LHCN-M2 (cell line): ENCODE data around the gene PIAS3. TPM values are rescaled to one million over a fixed set of nuclear protein-coding genes. Genes with fewer than 3 reads are reported as not detected.
"Not testable (repeated sequence)": the region's sequence is repeated elsewhere in the genome, so short reads cannot be mapped to it uniquely, and the experiment has no call there.

ENCODE experiments used
- DNase-seq: peaks from one replicate; pipeline ENCODE4 v3.0.0-alpha.2; 2012; ENCODE audit warnings: low read depth
- total RNA-seq: library from RNA; depleted of rRNA; stranded (reverse); fragments of >200 nt; gene quantifications from 2 replicates; pipeline ENCODE4 v1.2.3, GENCODE V29; 2014

Gene PIAS3
- total RNA-seq, 1 experiment from 2014 or later: 49.4 TPM

DNA sequence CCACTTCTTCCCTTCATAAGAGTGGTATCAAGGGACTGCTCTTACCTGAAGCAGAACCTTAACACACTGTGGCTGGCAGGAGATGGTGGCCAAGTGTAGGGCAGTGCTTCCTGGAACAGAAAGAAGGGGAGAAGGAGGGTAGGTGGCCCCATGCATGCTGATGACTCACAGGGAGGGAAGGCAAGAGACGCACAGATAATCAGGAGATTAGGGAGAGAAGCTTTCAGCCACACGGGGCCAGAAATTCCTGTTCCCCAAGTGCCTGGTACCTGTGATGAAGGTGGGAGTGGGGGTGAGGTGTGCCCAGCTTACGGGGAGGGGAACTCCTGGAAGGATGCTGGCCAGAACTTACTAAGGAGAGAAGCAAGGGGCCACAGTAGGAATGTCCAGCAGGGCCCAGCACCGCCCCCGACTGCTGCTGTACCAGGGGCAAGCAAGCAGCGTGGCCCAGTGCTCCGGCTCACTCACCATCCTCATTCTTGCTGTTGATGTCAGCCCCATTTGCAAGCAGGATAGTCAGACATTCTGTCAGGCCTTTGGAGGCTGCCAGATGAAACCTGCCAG lies 19.1 kb upstream of the PIAS3 start:
- DNase-seq: no peak

DNA sequence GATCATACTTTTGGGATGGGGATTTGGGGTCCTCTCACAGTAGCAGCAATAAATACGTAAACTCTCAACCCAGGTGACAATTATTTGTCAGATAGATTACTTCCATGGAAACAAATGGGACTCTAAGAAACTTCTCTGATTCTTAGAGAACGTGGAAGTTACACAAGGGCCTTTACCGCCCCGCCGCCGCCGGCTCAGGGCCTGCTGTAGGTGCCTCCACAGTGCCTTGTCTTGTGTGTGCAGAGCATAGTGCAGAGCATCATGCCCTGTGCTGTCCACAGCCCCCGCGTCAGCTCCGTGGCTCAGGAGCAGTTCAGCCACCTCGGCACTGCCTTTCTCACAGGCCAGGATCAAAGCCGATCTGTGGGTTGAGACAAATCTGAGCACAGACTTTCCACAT lies 15.8 kb upstream of the PIAS3 start:
- no peak for DNase-seq

DNA sequence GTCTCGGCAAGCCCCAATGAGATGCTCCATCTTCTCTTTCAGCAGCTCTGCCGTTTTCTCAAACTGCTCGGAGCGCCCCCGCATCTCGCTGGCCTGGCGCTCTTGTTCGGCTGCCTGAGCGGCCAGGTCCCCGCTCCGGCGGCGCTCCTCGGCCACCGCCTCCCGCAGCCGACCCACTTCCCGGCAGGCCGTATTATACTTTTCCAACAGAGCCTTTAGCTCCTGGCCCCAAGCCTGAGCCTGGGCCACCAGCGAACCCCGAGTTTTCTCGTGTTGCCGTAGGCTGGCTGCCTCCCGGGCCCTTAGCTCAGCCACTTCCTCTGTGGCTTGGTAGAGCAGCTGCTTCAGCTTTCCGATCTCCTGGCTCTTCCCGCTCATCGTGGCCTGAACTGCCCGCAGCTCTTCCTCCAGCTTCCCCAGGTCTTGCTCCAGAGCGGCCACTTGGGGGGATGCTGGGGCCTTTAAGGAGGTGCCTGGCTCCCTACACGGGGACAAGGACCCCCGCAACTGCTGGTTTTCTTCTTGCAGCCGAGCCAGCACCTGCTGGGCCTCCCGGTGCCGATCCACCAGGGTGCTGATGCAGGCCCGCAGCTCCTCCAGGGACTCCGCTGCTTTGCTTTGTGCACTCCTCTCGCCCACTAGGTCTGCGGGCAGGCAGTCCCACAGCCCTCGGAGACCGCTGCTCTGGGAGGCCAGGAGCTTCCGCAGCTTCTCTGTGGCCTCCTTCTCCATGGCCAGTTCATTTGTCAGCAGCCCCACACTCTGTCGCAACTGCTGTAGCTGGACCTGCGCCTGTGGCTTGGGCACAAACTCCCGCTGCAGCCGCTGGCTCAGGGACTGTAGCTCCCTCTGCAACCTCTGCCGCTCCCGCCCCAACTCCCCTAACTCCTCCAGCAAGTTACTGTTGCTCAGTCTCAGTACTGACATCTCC lies 13.4 kb upstream of the PIAS3 start:
- peak; percentile 62 for DNase-seq

DNA sequence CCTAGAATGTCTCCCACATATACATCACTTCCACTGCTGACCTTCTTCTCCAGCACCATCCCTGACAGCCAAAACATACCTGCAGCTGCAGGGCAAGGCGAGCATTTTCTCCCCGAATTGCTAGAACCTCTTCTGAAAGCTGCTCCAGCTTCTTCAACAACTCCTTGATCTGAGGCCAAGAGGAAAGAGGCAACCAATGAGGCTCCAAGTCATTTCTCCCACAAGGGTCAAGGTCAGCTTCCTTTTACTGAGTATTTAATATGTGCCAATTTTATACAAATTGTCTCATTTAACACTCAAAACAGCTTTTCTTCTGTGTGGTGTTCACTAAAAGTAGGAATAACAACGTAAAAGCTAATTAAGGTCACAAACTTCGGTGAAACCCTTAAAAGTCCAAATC lies 9.4 kb upstream of the PIAS3 start:
- DNase-seq: no peak

DNA sequence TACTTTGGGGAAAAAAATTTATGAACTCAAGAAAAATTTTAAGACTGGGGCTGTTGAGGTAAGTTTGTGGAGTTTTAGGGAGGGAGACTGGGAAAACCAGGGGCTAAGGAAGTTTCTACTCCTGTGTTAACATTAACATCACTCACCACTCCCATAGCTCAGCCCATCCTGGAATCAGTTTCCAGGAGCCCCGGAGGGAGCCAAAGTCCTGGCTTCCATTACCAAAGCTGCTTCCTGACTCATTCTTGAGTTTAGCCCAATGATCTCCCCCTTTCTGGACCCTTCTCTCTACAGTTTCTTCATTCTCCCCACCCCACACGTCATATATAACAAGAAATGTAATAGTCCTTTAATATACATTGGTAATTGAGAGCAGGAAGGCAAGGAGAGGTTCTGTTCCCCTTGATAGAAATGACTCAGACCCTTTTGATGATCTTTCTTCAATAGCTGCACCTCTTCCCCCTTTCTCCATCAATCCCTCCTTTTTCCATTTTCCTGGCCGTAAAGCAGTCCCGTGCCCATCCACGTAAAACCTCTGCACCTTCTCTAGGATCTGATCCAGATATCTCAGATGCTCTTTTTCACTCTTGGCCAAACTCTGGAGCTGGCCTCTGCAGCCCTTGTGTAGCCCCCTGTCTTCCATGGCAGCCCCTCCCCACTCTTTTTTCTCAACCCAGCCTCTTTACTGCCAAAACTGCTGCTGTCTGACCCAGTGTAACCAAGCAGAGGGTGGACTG lies 4.6 kb upstream of the PIAS3 start:
- DNase-seq: no peak

DNA sequence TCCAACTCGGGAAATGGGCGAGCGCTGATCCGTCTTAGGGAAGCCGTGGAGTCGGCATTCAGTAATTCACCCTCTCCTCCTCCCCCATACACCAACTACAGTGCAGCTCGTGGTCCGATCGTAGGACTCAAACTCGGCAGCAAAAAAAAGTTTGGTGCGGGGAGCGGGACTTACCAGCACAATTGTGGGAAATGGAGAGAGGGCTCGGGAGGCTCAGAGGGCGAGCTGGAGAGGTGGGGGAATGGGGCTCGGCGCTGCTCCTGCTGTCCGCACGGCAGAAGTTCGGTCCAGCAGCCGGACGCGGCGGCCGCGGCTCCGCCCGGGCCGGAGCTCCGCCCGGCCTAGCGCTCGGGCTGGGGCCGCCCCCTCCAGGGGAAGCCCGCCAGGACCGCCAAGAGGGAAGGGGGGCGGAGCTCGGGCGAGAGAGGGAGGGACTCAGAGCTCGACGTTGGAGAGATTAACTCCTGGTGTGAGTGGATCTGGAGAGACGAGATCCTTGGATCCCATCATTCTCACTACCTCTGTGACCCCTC lies 676 bp upstream of the PIAS3 start:
- peak; percentile 87 for DNase-seq

DNA sequence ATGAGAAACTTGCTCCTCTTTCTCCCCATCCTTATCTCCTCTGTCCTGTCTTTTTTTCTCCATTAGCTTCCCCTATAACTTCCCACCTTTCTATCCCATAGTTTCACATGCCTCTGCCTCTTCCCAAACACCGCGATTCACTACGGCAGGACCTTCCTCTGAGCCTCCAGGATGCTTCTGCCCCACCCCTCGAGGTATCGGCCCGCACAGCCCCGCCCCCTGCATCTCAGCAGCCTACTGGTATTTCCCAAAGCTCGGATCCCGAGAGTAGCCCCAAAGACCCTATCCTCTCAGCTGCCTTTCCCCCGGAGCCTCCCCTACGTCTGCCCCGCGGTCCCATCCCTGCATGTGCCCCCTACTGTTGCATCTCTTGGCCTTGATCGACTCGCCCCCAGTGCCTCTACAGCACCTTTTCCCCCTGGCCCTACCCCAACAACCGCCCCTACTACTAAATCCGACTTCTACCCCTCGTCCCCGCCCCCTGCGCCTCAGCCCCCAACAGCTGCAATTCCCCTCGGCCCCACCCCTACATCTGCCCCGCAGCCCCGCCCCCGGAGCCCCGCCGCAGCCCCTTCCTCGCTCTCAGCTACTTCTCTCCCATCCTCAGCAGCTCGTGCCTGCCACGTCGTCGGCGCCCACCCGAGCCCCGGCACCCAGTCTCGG lies 512 bp downstream of the PIAS3 start:
- peak; percentile 38 for DNase-seq

DNA sequence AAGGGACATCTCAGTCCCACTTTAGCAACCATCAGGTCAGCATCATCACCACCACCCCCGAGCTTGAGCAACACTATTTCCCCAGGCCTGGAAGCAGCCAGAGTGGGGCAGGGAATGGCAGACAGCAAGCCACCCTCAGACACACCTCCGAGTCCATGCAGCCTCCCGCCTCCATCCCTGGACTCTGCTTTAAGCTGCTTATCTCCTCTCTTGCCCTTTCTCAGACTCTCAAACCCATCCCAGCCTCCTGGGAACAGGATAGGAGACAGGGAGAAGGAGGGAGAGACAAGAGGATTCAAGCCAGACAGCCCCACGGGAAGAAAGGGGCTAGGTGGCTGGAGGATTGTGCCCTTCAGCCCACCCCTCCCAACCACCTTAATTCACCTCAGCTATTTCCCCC lies 1.7 kb downstream of the PIAS3 start:
- no peak for DNase-seq

DNA sequence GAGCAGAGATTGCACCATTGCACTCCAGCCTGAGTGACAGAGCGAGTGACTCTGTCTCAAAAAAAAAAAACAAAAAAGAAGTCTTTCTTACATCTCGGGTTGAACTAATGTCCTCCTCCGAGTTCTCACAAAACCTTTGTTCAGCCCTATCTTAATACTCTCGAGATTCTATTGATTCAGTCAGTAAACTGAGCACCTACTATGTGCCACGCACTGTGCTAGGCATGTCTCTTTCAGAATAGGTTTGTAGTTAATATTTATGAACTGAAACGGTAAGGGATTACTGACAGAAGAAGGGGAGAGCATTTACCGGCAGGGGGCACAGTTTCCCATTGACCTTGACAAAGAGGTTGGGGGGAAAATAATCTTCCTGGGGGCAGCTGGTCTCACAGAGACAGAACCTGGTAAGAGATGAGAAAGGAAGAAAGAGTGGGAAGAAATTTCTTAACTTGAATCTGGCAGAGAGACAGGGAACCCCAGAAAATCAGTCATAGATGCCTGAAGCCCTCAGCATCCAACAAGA lies 3.4 kb downstream of the PIAS3 start:
- no peak for DNase-seq

DNA sequence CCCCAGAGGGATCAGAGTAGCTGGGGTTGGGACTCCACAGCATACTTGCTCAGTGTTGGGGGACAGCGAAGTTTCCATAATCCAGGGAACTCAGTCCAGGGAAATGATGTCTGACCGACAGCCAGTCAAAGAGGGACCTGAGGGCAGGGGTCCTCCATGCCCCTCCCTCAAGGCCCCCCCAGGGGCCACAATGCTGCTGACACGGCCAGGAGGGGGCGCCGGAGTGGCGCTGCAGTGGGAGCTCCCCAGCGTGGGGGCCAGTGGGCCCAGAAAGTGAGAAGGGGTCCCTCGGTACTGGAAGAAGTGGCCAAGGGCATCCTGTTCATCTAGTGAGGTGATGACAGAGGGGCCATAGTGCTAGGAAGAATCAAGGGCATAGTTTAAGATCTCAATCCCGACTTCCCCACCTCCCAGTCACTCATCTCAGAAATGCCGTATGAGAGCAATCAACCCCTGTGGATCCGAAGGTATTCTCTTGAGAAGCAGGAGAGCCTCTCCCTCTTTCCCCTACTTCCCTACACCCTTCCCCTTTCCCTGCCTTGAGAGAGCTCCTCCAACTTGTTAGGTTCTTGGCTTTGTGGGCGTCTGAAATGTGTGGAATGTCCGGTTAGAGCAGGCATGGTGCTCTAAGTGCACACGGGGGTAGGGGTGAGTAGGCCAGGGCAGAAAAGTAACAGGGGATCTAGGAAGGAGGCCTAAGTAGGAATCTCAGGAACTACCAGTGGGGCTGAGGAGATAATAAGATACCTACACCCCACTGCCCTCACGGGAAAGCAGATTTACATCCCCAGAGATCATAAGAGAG lies 9.3 kb downstream of the PIAS3 start:
- peak; percentile 80 for DNase-seq

DNA sequence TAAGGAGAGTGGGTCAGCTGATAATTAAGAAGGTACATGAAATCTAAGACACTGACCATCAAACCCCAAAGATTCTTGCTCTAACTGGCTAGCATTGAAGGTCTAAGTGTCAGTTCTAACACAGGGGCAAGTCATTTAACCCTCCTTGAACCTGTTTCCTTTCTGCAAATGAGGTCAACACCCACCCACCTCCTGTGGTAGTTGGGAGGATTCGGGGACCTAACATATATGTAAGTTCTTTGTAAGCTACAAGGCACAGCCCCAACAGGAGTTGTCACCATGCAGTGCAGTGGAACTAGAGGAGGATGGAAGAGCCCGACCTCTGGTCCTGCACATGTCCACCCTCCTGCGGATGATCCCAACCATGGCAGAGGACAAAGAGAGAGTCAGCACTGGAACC lies 11.1 kb downstream of the PIAS3 start:
- no peak for DNase-seq

DNA sequence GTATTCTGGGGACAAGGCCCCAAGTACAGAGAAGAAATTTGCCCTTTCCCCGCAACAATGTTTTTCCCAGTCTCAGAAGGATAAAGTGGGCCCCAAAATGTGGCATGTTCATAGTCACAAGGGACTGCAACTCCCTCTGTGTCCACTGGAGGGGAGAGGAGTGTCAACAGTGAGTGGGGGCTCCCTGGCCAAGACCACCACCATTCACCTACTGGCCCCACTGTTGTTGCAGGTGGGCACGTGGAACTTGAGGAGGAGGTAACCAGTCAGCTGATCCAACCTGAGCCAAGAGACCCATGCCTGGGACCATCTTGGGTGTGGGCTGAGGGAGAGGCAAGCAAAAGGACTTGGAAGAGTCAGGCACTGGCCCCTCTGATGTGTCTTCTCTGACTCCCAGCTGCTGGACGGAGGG lies 12.7 kb downstream of the PIAS3 start:
- DNase-seq: peak; percentile 57

DNA sequence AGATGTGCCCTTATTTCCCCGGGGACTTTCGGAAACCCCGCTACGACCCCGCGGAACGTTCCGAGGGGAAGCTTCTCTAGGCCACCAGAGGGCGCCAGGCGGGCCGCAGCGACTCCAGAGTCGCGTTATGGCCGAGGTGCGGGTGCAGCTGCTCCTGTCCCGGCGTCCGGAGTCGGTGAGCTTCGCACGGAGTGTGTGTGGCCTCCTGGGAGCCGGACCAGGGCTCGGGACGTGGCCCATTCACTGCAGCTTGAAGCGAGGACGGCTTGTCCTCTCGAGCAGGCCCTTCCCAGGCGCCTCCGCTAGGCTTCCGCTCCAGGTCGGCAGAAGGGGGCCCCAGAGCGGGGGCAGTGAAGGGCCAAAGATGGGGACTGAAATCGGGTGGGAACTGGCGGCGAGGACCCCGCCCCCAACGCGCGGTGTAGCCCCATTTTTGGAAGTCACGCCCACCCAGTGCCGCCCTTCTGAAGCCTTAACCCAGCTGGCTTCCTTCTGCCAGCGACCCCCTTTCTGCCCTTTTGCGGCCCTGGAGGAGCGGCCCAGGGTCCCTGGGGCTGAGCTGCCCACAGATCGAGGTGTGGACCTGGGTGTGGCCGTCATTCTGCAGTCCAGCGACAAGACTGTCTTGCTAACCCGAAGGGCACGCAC lies 13.2 kb downstream of the PIAS3 start, which contains the start of gene NUDT17:
TSS of gene NUDT17 (plus strand) at position 117 of the 648 bp plus-strand sequence. CDS start at position 128, 11 bp downstream.
- DNase-seq: peak; percentile 88

DNA sequence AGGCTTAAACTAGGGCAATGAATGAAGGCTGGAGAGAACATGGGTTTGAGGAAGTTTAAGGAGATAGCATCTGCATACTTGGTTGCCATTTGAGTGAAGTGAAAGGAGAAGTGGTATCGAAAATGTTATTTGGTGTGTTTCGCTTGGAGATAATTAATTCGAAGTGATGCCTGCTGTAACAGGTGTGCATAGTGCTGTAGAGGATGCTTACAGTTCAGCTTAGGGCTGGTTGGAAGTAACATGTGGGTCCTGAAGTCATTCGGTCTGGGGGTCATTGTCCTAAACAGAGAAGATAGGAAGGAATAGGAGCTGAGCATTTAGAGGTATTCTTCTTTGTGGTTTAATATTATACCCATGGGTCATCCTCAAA lies 13.8 kb downstream of the PIAS3 start:
- DNase-seq: no peak

DNA sequence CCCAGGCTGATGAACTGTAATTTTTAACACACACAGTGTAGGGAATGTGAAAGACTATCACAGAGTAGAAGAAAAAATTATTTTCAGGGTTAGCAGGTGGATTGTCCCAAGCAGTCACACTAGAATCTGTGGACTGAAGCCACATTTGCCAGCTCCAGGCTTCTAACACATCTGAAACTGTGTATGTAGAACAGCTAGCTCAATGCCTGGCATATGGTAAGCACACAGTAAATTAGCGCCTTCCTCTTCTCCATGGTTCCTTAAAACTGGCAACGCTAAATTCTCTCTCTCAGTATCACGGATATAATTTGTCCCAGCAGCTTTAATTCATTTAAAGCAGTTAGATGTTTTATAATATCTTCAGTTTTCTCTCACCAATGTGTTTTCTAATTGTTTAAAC lies 15.8 kb downstream of the PIAS3 start:
- DNase-seq: no peak

DNA sequence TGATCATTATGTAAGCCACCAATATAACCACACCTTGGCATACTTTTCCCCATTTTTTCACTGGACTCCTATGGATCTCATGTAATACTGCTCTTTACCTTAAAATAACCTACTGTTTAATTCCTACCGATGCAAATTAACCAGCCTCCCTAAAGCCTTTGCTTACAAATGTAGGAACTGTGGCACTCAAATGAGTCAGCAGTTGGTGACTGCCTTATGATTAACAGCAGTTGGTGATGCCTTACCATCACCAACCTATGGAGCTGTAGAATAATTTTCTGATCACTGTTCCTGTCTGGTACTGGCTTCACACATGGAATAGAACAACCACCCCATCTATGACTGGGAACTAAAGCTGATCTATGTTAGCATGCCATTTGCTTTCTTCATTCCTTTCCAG lies 21.2 kb downstream of the PIAS3 start:
- DNase-seq: no peak

DNA sequence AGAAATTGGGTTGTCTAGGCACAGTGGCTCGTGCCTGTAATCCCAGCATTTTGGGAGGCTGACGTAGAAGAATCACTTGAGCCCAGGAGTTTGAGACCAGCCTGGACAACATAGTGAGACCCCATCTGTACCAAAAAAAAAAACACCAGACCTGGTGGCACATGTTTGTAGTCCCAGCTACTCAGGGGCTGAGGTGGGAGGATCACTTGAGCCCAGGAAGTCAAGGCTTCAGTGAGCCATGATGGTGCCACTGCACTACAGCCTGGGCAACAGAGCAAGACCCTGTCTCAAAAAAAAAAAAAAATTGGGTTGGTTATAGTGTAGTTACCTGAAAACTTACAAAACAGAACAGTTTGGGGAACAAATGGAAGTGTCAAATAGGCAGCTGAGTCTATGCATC lies 28.1 kb downstream of the PIAS3 start:
- not testable (repeated sequence) for DNase-seq

DNA sequence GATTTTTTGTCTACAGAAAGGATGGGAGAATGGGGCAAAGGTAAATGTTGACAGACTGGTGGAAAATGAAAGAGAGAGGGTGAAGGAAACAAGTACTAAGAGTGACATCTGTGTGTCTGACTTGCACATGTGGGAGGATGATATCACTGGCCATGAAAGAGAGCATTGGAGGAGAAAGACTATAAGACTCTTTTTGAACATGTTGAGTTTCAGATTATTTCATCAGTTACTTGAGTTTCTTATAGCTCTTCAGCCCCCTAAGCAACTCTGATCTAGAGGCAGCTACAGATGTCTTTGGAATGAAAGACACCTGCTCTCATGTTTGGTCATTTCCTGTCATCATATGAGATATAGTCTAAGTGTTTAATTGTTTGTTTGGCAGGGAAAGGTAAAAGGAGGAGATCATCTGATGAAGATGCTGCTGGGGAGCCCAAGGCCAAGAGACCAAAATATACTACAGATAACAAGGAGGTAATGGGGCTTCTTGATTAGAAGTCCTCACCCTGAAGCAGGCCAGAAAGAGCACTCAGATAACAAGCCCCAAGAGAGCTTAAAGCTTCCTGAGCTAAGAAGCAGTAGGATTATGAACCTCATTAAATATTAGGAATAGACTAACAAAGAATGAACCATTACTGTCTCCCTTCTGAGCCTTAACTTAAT lies 30.4 kb downstream of the PIAS3 start:
- no peak for DNase-seq

DNA sequence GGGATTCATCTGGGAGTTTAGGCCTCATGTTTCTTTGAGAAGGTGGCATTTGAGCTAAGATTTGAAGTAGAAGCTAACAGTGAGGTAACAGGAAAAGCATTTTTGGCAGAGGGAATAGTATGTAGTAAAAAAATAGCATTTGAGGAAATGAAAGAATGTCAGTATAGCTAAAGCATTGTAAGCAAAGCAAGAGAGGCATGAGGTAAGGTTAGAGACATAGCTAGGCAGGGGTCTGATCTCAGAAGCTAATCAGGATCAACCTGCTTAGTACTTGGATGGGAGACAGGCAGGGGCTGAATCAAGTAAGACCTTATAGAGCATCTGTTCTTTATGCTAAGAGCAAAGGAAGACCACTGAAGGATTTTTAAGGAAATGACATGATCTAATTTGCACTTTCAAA lies 30.9 kb downstream of the PIAS3 start:
- DNase-seq: no peak
